Nephron (organoid): ENCODE results near the gene P2RY6.

Experiments used
- H3K27ac Mint-ChIP-seq, 3 experiments: 2 replicates each; pipeline ENCODE4 v1.8.0; 2020; ENCODE audit warnings: mixed read lengths in 3 of 3, mild to moderate bottlenecking in 2 of 3, moderate library complexity in 1 of 3
- H3K27me3 Mint-ChIP-seq: 2 replicates; pipeline ENCODE4 v1.8.0; 2021; ENCODE audit warnings: low read depth, mild to moderate bottlenecking, moderate library complexity, mixed read lengths
- H3K36me3 Mint-ChIP-seq: 2 replicates; pipeline ENCODE4 v1.8.0; 2020; ENCODE audit warnings: low read depth, mixed read lengths
- H3K4me1 Mint-ChIP-seq: 2 replicates; pipeline ENCODE4 v1.8.0; 2020; ENCODE audit warnings: mixed read lengths
- H3K4me3 Mint-ChIP-seq, 3 experiments: 2 replicates each; pipeline ENCODE4 v1.8.0; 2020; ENCODE audit warnings: mild to moderate bottlenecking in 3 of 3, mixed read lengths in 3 of 3, moderate library complexity in 2 of 3
- H3K9me3 Mint-ChIP-seq: 2 replicates; pipeline ENCODE4 v1.8.0; 2020; ENCODE audit warnings: mixed read lengths
- CTCF ChIP-seq, 3 experiments: fragments of 200-600 bp; sonication (generic); IDR thresholded peaks; one replicate each; pipeline ENCODE4 v1.5.0; 2021; ENCODE audit warnings: antibody characterized with exemption in 3 of 3; ENCODE audit not compliant: unreplicated experiment in 3 of 3

P2RY6 gene

DNA sequence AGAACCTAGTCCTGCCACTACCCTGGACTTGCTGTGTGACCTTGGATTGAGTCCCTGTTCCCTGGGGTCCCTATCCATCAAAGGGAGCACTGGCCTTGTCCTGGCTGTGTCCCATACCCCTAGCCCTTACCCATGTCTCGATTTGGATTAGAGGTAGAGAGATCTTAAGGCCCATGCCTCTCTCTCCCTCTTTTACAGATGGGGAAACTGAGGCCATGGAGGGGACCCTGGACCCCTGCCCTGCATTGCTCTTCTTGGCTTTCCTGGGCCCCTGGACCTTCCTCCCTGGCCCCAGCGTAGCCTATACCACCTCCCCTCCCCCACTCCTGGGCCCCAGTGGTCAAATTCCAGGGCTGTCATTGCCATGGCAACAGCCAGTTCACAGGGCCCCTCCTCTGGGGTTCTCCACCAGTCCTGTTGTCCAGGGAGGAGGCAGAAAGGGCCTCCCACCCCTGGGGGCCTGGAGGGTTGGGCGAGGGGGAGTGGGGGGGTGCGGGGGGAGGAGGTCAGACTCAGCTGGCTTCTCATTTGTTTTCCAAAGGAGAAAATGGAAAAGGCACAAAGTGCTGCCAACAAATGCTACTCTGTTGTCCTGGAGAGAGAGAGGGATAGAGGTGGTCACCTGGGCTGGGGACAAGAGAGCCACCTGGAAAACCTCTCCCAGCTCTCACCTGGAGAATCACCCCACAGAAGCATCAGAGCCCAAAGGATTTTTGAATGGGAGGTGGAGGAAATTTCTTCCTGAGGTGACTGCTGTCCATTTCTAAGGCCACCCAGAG lies 59.2 kb downstream of the P2RY6 start:
- TF ChIP-seq CTCF (IDR thresholded peaks at IDR 0.05; ENCODE audit: unreplicated experiment in 3 of 3): no peak
- Mint-ChIP-seq H3K36me3 (peaks cover 15% of the 10 kb centered on the region), H3K27me3 (no peaks in the 10 kb centered on the region), H3K9me3 (no peaks in the 10 kb centered on the region), H3K27ac (peak overlapping the region; percentile 96 to 98 (median 96)), H3K4me1 (peaks cover 95% of the 10 kb centered on the region), H3K4me3 (peak overlapping the region in 1 of 3 experiments; percentile 68)

- peak overlapping the region; percentile 96 to 98 (median 96) for H3K27ac Mint-ChIP-seq
- peak overlapping the region in 1 of 3 experiments; percentile 68 for H3K4me3 Mint-ChIP-seq
- peaks cover 3% of the 10 kb centered on the region for H3K36me3 Mint-ChIP-seq
- H3K9me3 Mint-ChIP-seq: no peaks in the 10 kb centered on the region
- H3K27me3 Mint-ChIP-seq: no peaks in the 10 kb centered on the region
- H3K4me1 Mint-ChIP-seq: peaks cover 78% of the 10 kb centered on the region
- TF ChIP-seq CTCF (IDR thresholded peaks at IDR 0.05; ENCODE audit: unreplicated experiment in 3 of 3): no peak
These were observed 61.0 kb downstream of the P2RY6 start for GRCh38 chr11:73333173-73333572.

DNA sequence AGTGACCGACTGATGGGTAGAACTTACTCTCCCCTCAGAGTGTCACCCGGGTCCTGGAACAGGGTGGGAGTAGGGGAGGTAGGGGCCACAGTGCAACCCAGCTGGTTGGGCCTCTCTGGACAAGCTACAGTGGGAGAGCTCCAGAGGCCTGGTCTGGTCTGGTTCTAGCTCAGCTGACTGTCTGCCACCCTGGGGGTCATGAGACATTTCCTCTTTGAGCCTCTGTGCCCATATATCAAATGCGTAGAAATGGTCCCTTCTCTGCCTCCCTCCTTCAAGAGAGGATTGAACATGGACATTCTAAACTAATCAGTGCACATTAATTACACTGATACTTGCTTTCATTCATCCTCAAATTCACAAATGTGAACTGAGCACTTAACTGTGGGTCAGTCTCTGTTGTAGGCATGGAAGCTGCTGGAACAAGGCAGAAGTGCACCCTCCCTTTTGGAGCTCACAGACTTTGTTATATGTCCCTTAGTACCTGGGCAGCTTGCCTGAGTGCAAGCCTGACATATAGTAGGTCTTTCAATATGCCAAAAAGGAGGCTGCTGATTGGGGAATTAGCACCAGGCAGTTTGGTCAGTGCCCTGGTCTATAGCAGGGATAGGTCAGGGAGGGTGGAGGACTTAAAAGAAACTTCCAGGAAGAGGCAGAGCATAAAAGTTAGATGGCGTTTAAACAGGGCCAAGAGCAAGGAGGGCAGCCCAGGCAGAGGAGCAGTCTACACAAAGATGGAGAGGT lies 61.7 kb downstream of the P2RY6 start:
- peaks cover 3% of the 10 kb centered on the region for H3K36me3 Mint-ChIP-seq
- H3K4me1 Mint-ChIP-seq: peaks cover 72% of the 10 kb centered on the region
- peak overlapping the region; percentile 96 to 98 (median 96) for H3K27ac Mint-ChIP-seq
- H3K4me3 Mint-ChIP-seq: peak overlapping the region; percentile 0 to 45 (median 9)
- TF ChIP-seq CTCF (IDR thresholded peaks at IDR 0.05; ENCODE audit: unreplicated experiment in 3 of 3): no peak
- H3K9me3 Mint-ChIP-seq: no peaks in the 10 kb centered on the region
- no peaks in the 10 kb centered on the region for H3K27me3 Mint-ChIP-seq

GRCh38 chr11:73334384-73335203 lies 62.5 kb downstream of the P2RY6 start:
- Mint-ChIP-seq H3K9me3 (no peaks in the 10 kb centered on the region), H3K4me3 (peak overlapping the region; percentile 0 to 45 (median 9)), H3K36me3 (no peaks in the 10 kb centered on the region), H3K27me3 (no peaks in the 10 kb centered on the region), H3K4me1 (peaks cover 70% of the 10 kb centered on the region), H3K27ac (peak overlapping the region; percentile 96 to 98 (median 96))
- no peak for TF ChIP-seq CTCF (IDR thresholded peaks at IDR 0.05; ENCODE audit: unreplicated experiment in 3 of 3)

DNA sequence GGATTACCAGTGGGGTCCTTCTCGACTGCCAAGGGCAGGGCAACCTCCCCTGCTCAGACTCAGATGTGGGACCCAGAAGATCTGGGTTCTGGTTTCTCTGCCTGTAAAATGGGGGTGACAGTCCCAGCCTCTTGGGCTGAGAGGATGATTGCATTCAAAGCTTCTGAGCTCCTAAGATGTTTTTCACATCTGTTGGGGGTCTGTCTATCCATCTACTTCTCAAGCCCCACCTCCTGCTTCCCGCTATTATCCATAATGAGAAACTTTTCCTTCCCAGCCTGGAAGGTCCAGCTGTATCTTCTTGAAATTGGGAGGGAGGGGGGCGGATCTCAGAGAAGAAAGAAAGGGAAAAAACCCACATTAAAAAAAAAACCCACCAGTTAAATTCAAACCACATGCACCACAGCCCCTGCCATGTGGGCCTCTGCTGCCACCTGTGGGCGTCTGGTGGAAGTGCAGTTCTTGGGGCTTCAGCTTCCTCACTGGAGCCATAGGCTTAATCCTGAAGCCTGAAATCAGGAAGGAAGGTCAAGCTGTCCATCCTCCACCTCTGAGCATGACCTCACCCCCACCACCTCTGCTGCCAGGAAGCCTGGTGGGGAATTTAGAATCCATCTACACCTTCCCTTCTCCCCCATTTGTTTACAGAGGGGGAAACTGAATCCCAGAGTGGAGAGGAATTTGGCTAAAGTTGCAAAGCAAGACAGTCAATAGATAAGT lies 63.2 kb downstream of the P2RY6 start:
- H3K4me3 Mint-ChIP-seq: peak overlapping the region in 2 of 3 experiments; percentile 50 to 56
- no peaks in the 10 kb centered on the region for H3K36me3 Mint-ChIP-seq
- no peaks in the 10 kb centered on the region for H3K27me3 Mint-ChIP-seq
- H3K4me1 Mint-ChIP-seq: peaks cover 63% of the 10 kb centered on the region
- H3K9me3 Mint-ChIP-seq: no peaks in the 10 kb centered on the region
- peak; percentile 99 for TF ChIP-seq CTCF (IDR thresholded peaks at IDR 0.05; ENCODE audit: unreplicated experiment in 3 of 3)
- peak overlapping the region; percentile 96 to 98 (median 96) for H3K27ac Mint-ChIP-seq
